PC-3 (cell line): ENCODE measurements around the gene TBC1D16. TPM values are rescaled to one million over a fixed set of nuclear protein-coding genes. Genes with fewer than 3 reads are reported as not detected.

ENCODE experiments used
- total RNA-seq: library from RNA; depleted of rRNA; stranded (reverse); fragments of >200 nt; gene quantifications from 2 replicates; pipeline ENCODE4 v1.2.3, GENCODE V29; 2014; rRNA removed

Gene TBC1D16
- total RNA-seq, 1 experiment from 2014 or later, result 23.7 TPM

Other genes with a start within 250 kb of the TBC1D16 start
- 11.3 and 12.8 TPM in 2 replicates for gene CBX8, start 238.8 kb downstream of the TBC1D16 start, total RNA-seq
- 53.5 and 75.4 TPM in 2 replicates for gene CBX4, start 196.4 kb downstream of the TBC1D16 start, total RNA-seq
- 5.3 and 7.5 TPM in 2 replicates for gene CCDC40, start 770 bp upstream of the TBC1D16 start, total RNA-seq
- 76.2 and 126 TPM in 2 replicates for gene GAA, start 65.7 kb upstream of the TBC1D16 start, total RNA-seq
- 167 and 185 TPM in 2 replicates for gene EIF4A3, start 111.3 kb upstream of the TBC1D16 start, total RNA-seq
- gene CARD14, start 134.2 kb upstream of the TBC1D16 start, total RNA-seq, result 2.3 and 4.4 TPM in 2 replicates
- 15.3 and 16.6 TPM in 2 replicates for gene SGSH, start 184.5 kb upstream of the TBC1D16 start, total RNA-seq
- gene SLC26A11, start 184.6 kb upstream of the TBC1D16 start, total RNA-seq, result 15.0 and 18.4 TPM in 2 replicates
- gene RNF213, start 225.0 kb upstream of the TBC1D16 start, total RNA-seq, result 71.4 and 84.1 TPM in 2 replicates